Vagina (tissue), 2 donors: ENCODE results near the gene RELA.

ENCODE experiments used
- POLR2A ChIP-seq, 2 donors: fragments of 450-650 bp; IDR thresholded peaks; one replicate each; pipeline ENCODE4 v1.6.1; 2017; ENCODE audit warnings: antibody characterized with exemption in 2 of 2, mild to moderate bottlenecking in 2 of 2, moderate library complexity in 2 of 2
- TF ChIP-seq, protein P1 (sequence below), 3 experiments: fragments of 450-650 bp in 2 of 3; fragments of 200-600 bp in 1 of 3; sonication (generic) in 1 of 3; IDR thresholded peaks; one replicate each; pipeline ENCODE4 v1.5.1; 2017 to 2019; ENCODE audit warnings: antibody characterized with exemption in 3 of 3, mild to moderate bottlenecking in 2 of 3, moderate library complexity in 2 of 3

DNA sequence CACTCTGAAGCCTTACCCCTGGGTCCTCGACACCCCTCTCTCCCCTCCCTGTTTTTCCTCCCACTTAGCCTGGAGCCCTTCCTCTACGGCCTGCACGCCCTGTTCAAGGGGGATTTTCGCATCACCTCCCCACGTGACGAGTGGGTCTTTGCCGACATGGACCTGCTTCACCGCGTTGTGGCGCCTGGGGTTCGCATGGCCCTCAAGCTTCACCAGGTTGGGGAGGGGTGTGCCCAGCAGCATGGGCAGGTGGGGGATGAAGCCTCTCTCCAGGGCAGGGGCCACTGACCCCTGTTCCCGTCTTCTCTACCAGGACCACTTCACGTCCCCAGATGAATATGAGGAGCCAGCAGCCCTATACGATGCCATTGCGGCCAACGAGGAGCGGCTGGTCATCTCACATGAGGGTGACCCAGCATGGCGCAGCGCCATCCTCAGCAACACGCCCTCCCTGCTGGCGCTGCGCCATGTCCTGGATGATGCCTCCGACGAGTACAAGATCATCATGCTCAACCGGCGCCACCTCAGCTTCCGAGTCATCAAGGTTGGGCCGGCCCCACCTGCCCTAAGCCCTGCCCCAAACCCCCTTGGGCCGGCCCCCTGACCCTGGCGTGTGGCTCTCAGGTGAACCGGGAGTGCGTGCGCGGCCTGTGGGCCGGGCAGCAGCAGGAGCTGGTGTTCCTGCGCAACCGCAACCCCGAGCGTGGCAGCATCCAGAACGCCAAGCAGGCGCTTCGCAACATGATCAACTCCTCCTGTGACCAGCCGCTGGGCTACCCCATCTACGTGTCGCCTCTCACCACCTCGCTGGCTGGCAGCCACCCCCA is 27.6 kb downstream of the RELA start:
- no peak for TF ChIP-seq POLR2A (IDR thresholded peaks at IDR 0.05)
- TF ChIP-seq, protein P1, sequence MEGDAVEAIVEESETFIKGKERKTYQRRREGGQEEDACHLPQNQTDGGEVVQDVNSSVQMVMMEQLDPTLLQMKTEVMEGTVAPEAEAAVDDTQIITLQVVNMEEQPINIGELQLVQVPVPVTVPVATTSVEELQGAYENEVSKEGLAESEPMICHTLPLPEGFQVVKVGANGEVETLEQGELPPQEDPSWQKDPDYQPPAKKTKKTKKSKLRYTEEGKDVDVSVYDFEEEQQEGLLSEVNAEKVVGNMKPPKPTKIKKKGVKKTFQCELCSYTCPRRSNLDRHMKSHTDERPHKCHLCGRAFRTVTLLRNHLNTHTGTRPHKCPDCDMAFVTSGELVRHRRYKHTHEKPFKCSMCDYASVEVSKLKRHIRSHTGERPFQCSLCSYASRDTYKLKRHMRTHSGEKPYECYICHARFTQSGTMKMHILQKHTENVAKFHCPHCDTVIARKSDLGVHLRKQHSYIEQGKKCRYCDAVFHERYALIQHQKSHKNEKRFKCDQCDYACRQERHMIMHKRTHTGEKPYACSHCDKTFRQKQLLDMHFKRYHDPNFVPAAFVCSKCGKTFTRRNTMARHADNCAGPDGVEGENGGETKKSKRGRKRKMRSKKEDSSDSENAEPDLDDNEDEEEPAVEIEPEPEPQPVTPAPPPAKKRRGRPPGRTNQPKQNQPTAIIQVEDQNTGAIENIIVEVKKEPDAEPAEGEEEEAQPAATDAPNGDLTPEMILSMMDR (IDR thresholded peaks at IDR 0.05): no peak
